GM21360 (cell line): Measurements from ENCODE around the gene CYP1B1.
"Not testable (repeated sequence)": the region's sequence is repeated elsewhere in the genome, so short reads cannot be mapped to it uniquely, and the experiment has no call there.

Source experiments
- ATAC-seq: cut with Tn5 transposase; IDR thresholded peaks from one replicate; pipeline ENCODE4 v1.9.1; 2021; ENCODE audit warnings: mild to moderate bottlenecking, moderate library complexity; ENCODE audit not compliant: unreplicated experiment

Gene CYP1B1

DNA sequence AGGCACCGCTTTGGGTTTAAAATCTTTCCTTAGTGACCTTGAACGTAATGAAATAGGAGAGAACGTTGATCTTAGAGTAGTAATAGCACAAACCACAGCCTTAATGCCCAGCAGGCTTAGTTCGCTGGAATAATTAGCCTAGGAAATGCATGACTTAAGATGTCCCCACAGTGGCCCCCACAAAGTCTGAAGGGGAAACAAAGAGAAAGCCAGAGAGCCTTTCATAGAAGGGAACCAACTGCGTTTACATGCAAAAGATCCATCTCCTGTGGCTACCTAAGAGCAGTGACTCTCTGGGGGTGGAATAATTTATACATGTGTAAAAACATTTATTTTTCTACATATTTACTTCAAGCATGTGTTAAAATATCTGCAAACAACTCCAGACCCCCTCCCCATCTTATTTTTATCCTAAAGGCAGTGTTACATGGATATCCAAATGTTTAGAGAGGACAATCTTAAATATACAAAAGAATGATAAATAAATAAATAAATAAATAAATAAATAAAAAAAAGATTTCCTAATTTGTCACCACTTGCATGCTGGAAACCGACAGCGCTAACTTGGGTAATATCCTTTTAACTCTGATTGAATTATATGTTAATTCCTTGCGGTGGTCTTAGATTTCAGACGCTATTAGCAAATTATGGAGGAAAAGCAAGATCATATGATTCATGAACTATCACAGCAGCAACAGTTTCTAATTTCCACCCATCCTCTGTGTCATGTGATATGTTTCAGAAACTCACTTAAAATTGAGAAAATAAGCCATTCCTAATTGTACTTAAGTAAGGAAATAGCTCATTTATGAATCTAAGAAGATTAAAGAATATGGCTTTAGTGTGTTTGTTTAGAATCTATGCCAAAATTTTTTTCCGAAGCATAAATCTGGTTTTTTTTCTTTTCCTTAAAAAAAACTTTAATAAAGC, 23.4 kb upstream of the CYP1B1 start:
- no peak for ATAC-seq

GRCh38 chr2:38098421-38099098, 22.6 kb upstream of the CYP1B1 start:
- ATAC-seq = no peak

DNA sequence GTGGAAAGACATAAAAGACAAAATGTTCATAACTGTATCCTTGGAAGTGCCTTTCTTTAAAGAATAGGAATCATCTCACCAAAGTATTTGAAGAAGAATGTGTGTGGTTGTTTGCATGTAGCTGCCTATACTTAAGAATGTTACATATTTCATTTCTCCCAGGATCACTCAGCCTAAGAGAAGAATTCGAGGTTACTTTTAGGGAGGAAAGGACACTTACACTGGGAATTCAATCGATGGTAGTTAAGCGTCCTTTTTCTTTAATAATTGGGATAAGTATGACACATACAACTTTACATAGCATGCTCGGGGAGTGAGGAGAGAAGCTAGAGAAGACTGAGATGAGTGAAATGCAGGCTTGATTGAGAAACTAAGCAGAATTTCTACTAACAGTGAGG, 22.0 kb upstream of the CYP1B1 start:
- ATAC-seq = no peak

DNA sequence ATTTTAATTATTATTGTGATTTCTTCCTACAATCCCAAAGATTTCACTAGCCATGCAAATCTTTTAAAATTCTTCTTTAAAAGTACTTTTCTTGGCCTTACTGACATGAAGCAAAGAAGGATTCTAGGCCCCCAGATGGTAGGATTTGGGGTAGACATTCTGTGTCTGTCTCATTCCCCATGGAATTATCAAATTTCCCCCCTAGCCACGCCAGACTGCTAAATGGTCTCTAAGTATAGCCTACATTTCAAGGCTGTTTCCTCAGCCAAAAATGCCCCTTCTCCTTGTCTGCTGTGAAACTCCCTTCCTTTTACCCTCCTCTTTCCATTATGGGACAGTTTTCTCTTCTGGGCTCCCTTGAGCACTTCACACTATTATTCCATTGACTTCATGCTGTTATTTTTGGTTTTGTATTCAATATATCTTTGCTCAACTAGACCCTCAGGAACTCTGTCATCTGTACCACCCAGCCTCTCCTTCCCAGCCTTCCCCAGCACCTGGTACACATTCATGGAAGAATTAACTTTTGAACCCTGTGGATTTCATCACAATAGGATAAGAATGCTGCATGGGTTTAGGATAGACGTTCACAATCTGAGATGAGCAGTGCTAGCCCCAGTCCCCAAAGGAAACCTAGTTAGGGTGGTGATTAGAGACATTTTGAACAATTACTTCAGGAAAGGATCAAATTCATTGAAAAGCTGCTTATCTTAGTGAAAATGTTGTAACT, 21.5 kb upstream of the CYP1B1 start:
- no peak for ATAC-seq

DNA sequence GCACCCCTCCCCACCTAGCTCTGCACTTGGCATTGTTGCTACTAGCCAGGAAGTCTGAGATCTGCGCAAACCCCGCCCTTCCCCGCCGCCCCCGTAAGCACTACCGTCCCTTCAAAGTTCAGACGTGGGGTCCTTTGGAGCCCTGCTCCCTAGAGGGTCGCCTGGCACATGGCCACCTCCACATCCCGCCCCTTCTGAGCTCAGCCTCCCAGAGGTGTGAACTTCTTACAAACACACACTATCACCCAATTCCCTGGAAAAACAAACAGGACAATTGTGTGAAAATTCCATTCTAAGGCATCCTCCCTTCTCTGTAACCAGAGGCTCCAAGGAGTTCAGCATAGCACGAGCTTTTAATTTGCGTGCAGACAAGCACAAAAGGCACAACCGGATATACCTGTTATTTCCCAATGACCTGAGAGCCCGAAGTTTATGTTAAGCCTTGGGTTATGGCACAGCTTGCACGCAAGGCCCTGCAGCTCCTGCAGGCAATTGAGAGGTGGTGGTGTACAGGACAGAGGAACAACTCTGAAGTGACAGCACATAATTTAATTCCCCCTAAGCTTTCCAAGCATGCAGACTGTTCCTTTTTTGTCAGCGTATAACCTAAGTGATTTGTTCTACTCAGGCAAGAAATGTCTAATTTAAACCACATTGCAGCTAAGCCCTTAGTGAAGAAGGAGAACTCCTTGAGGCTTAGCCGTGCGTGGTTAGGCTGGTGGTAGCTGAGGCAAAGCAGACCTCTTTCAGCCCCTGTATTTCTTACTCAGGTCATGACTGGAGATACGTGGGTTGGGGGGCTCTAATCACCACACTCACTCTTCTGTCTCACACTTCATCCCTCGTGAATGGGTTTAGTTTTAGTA, 20.3 kb upstream of the CYP1B1 start:
- ATAC-seq = peak; percentile 49

GRCh38 chr2:38095079-38095995, 19.4 kb upstream of the CYP1B1 start:
- ATAC-seq = no peak

- ATAC-seq = no peak
These were observed 17.7 kb upstream of the CYP1B1 start for GRCh38 chr2:38093527-38094165.

DNA sequence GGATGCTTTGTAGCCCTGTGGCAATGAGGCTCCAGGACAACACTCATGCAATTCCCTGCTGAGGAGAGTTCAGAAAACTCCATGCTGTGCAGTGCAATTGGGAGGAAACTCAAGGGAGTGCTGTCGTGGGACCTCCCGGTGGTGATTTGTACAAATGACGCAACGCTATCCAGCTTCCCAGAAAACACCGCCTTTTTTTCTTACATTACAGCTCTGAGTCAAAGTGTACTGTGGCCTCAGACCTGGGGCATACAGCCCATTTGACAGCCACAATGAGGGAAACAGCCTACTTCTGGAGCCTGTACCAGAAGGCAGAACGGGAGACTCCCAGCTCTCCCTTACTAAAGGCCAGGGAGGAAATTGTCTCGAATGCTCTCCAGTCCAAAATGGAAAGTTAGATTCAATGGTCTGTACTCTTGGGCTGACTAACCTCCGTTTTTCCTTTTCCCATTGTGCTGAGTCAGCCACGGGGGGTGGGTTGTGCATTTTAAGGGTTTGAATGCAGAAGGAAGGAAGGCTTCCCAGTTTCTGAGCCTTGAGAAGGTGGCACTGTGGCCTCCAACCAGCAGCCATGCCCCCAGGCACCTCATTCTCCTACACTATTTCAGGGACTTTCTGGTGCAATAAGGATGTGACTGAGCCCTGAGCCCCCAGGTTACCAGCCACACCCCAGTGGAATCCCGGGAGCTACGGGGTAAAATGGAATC, 16.4 kb upstream of the CYP1B1 start:
- ATAC-seq = no peak

DNA sequence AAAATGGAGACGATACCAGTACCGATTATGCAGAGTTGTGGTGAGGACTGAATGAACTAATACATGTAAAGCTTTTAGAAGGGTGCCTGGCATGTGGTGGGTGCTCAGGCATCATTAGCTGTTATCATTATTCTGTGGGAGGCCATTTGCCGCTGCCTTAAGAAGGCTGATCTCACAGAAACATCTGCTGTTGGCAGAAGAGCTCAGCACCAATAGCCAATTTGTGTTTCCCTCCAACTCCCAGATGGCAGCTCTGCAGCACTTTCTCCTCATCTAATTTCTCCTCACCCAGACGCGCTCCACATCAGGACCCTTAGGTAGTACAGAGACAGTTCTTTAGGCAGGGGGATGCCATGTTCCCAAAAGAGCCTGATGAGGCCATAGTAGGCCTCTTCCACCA, 15.8 kb upstream of the CYP1B1 start:
- ATAC-seq = no peak

DNA sequence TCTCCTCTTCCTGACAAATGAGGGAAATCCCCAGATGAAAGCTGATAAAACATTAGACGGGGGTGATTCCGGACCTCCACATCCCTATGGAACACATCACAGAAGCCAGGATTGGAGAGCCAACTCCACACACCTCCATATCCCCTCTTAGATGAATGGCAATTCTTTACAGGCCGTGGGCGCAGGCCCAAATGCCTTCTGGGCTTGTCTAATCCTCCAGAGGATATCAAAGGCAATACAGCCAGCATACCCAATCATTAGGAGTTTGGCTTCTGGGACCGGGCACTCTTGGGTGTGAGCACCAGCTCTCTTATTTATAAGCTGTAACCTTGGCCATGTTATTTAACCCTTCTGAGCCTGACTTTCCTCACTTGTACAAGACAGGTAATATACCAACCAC, 15.0 kb upstream of the CYP1B1 start:
- ATAC-seq = no peak

GRCh38 chr2:38090212-38090611, 14.3 kb upstream of the CYP1B1 start:
- not testable (repeated sequence) for ATAC-seq

GRCh38 chr2:38085998-38086698, 10.2 kb upstream of the CYP1B1 start:
- not testable (repeated sequence) for ATAC-seq

DNA sequence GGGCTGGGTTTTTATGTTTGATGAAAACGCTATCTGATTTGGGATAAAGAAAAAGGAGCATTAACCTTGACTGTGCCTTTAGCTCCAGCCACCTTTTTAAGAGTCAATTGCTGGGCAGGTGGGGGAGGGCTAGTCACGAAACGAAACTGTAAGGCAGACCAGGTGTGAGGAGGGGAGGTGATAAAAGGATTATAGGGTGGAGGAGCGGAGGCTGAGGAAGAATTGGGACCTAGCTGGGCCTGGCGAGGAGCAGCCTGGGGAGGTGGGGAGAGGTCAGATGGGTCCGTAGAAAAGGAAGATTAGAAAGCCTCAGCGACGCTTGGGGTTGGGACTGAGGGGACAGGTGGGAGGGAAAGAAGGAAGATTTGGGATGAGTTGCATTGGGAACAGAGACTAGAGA, 8.6 kb upstream of the CYP1B1 start:
- ATAC-seq = not testable (repeated sequence)

- not testable (repeated sequence) for ATAC-seq
These were observed 6.8 kb upstream of the CYP1B1 start for GRCh38 chr2:38082727-38083126.

GRCh38 chr2:38080346-38080745, 4.4 kb upstream of the CYP1B1 start:
- no peak for ATAC-seq

DNA sequence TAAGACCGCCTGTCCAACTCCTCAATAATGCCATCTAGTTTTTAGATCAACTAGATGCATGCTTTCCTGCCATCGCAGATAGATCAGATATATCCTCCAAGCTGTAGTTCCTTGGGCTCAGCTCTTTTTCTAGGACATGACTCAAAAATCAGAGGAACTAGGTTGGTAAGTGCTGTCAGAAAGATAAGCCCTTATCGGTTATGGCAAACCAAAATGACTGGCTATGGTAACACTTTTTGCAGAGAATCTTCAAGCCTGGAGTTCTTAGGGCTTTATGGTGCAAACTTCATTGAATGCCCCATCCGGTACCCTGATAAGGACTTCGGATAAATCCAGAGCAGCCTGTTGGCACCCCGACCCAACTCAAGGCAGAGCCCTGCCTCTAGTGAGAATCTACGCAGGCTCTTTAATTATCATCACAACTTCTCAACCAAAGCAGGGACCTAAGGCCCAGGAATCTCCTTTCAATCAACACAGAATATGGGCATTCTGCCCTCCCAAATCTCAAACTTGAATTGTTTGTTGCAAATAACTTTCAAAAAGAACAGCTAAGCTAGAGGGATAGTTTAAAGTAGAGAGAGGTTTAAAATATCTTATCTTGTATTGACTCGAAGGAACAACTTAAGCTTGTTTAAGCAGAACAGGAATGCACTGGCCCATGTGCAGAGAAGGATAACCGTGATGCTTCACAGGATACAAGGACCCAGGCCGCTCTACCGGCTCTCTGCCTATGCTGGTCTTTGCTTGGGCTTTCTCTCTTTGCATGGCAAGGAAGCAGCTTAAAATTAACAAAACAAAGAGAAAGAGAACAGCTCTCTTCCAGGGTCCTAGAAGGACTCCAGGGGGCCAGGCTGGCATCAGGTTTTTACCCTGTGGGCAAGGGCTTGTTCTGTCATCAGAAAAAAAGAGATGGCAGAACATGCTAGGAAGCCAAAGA, 3.4 kb upstream of the CYP1B1 start:
- ATAC-seq = no peak

GRCh38 chr2:38077431-38077769, 1.4 kb upstream of the CYP1B1 start:
- ATAC-seq = no peak
